HG03520 (cell line): ENCODE results near the gene DNAI1.

Experiments
- ATAC-seq: cut with Tn5 transposase; IDR thresholded peaks from one replicate; pipeline ENCODE4 v1.9.1; 2021; ENCODE audit warnings: mild to moderate bottlenecking, moderate library complexity; ENCODE audit not compliant: unreplicated experiment

The DNAI1 gene

GRCh38 chr9:34540827-34541226 lies 82.2 kb downstream of the DNAI1 start:
- ATAC-seq: no peak

- ATAC-seq: no peak
These were observed 82.9 kb downstream of the DNAI1 start for GRCh38 chr9:34541540-34541939.

GRCh38 chr9:34544035-34544434 lies 85.4 kb downstream of the DNAI1 start:
- ATAC-seq: no peak

GRCh38 chr9:34545497-34545896 lies 86.9 kb downstream of the DNAI1 start:
- no peak for ATAC-seq

GRCh38 chr9:34546102-34546833 lies 87.7 kb downstream of the DNAI1 start:
- no peak for ATAC-seq

GRCh38 chr9:34546834-34547827 lies 88.5 kb downstream of the DNAI1 start:
- ATAC-seq: no peak

- ATAC-seq: no peak
These were observed 89.5 kb downstream of the DNAI1 start for GRCh38 chr9:34547960-34548611.

- ATAC-seq: no peak
These were observed 90.8 kb downstream of the DNAI1 start for GRCh38 chr9:34549407-34549732.

GRCh38 chr9:34550016-34550680 lies 91.5 kb downstream of the DNAI1 start:
- ATAC-seq: no peak

- ATAC-seq: no peak
These were observed 92.2 kb downstream of the DNAI1 start for GRCh38 chr9:34550681-34551270.

GRCh38 chr9:34551751-34552605 lies 93.4 kb downstream of the DNAI1 start:
- no peak for ATAC-seq

GRCh38 chr9:34552606-34552981 lies 94.0 kb downstream of the DNAI1 start:
- no peak for ATAC-seq

- ATAC-seq: no peak
These were observed 94.4 kb downstream of the DNAI1 start for GRCh38 chr9:34552986-34553385.

- ATAC-seq: no peak
These were observed 95.0 kb downstream of the DNAI1 start for GRCh38 chr9:34553511-34554021.

- ATAC-seq: no peak
These were observed 95.8 kb downstream of the DNAI1 start for GRCh38 chr9:34554211-34555001.

GRCh38 chr9:34555002-34555348 lies 96.4 kb downstream of the DNAI1 start:
- no peak for ATAC-seq

- no peak for ATAC-seq
These were observed 96.9 kb downstream of the DNAI1 start for GRCh38 chr9:34555500-34555899.

GRCh38 chr9:34555936-34556525 lies 97.4 kb downstream of the DNAI1 start:
- ATAC-seq: no peak
